ENCODE data around the gene HDGFL1.
A peak's percentile ranks its signal among the peaks of the same experiment; 100 is the strongest.

HDGFL1 gene

DNA sequence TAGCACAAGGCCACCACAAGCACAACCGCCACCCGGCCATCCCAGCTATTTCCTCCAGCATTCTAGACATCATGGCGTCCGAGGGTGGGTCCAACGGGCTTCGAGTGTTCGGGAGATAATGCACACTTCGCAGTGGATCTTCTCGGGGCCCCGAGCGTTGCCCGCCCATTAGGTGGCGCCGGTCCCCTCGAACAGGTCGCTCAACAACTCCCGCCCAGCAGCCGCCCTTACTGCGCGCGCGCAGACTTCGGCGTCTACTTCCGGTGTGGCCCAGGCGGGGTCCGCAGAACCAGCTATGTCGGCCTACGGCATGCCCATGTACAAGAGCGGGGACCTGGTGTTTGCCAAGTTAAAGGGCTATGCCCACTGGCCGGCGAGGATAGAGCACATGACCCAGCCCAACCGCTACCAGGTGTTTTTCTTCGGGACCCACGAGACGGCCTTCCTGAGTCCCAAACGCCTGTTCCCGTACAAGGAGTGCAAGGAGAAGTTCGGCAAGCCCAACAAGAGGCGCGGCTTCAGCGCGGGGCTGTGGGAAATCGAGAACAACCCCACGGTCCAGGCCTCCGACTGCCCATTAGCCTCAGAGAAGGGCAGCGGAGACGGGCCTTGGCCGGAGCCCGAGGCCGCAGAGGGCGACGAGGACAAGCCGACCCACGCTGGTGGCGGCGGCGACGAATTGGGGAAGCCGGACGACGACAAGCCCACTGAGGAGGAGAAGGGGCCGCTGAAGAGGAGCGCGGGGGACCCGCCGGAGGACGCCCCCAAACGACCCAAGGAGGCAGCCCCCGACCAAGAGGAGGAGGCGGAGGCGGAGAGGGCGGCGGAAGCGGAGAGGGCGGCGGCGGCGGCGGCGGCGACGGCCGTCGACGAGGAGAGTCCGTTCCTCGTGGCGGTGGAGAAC is at the start of gene HDGFL1:
HDGFL1 (plus strand) TSS at position 286 of the 904 bp plus-strand sequence; CDS start at position 296, 10 bp downstream.
- DNase-seq (ENCODE audit: low spot score), result no peak

DNA sequence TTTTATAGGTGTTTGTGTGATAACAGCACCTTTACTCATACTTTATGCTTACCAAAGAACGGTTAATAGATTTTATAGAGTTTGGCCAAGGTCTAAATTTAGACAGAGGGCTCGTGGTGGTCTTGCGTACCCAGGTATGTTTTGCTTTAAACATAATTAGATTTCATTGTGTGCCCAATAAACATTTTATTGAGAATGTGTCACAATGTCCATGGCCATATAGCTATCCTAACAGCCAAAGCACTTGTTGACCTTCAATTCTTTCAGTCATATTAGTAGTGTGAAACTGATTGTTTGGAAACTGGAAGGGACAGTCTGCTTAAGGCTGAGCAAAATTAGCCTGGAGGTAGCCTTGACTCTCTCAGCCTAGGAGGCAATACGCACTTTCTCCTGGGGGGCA is 48.3 kb upstream of the HDGFL1 start:
- no peak for DNase-seq (ENCODE audit: low spot score)

DNA sequence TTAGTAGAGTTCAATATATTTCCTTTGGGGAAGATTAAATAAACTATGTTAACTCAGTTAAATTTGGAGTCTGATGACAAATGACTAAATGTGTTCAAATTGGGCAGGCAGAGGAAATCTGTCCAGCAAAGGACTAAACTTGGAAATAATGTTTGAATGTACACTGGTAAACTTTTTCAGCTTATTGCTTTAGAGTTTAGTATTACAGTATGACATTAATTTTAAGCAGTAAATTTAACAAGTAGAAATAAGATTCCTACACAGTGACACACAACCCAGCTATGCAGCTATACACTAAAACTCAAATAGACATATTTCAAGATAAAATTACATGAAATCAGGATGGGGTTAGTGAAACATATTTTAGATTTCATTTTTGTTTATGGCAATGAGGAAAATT is 42.6 kb upstream of the HDGFL1 start:
- DNase-seq (ENCODE audit: low spot score), result no peak

DNA sequence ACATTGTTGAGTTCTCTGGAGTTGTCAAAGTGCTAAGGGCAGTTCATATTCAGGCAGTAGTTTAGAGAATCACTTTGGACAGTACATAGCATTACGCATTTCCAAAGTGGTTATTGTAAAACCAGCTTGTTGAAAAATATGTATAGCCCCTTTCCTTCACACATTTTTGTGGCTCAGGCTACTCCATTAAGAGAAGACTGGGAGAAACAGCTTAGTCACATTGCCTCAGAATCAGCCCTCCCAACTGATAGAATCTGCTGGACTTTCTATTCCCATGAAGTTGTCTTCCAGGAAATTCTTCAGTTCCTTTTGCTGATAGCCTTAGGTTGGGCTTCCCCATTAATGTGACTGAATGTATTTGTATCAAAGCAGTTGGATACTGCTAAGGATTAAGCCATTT is 39.5 kb upstream of the HDGFL1 start:
- DNase-seq (ENCODE audit: low spot score), result no peak

DNA sequence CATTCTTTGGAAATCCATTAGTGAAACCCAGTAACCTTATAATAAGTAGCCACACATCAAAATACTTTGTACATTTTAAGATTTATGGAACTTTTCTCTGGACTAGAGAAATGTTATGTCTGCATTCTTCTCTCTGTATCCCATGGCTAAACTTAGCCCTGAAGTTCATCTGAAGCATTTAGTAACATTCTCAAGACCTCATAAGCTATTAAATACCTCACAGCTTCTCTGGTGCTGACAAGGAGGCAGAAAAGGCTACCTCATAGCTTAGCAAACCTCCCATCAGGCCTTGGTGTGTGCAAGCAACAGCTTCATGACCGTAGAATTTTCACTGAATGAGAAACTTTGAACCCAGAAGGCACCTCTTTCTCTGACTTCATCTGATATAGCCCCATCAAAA is 38.9 kb upstream of the HDGFL1 start:
- DNase-seq (ENCODE audit: low spot score), result no peak

DNA sequence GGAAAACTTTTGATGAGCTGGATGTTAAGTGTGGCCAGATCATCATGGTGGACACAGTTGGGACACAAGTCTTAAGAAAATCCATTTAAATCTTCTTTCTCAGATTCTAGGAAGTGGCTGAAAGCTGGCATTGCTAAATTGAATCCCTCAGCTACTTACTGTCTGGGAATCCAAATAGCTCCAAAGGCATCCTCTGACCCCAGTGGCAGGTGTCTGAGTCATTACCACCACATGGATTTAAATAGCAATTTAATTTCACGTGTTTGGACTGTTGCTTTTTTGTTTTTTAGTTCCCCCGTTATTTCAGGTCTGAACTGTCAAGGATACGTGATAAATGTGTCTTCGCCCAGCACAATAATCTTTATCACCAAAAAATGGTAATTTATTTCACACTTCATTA is 33.2 kb upstream of the HDGFL1 start:
- no peak for DNase-seq (ENCODE audit: low spot score)

DNA sequence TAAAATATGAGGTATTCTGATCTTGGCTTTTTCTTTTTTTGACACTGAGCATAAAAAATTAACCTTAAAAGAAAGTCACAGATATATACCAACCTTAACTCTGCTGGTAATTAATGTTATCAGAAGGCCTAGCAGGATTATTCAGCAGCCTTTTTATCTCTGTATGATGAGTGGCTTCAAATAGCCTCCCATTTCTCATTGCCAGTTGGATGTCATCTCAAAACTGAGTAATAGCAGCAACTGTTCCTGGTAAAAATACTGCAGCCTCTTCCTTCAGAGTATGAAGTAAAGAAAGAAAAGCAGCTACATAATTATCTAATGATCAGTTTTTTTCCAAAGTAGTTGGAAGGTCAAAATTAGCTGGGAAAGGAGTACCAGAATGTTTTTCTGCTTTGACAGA is 24.9 kb upstream of the HDGFL1 start:
- peak; percentile 27 for DNase-seq (ENCODE audit: low spot score)

DNA sequence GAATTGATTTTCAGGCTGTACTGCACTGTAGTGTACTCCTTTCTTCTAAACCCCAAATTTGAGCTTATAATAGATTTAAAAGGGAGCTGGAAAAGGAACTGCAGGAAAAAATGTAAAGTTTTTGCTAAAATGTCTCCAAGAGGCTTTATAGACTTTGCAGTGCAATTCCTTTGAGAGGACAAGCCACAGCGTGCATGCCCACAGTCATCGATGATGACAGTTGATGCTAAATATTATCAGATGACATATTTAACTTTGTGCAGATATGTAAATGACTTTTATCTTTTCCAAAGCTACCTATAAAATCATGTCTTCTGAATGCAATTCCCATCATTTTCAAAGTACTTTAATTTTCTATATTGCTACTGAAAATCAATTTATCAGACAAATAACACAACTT is 24.3 kb upstream of the HDGFL1 start:
- DNase-seq (ENCODE audit: low spot score), result no peak

DNA sequence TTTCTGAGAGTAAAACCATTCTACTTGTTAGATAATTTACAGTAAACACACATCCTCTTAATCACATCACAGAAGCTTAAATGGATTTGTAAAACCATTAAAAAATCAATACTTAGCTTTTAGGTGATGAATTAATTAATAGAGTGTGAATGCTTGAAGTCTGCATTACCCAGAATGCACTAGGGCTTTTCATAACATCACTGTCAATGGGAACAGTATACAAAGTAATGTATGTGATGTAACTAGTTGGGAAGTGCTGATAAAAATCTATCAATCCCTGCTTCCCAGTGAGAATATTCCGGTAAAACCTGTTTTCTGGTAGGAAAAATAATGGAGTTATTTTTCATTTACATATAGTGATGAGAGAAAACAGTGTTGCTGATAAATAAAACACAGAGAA is 23.1 kb upstream of the HDGFL1 start:
- DNase-seq (ENCODE audit: low spot score), result no peak

DNA sequence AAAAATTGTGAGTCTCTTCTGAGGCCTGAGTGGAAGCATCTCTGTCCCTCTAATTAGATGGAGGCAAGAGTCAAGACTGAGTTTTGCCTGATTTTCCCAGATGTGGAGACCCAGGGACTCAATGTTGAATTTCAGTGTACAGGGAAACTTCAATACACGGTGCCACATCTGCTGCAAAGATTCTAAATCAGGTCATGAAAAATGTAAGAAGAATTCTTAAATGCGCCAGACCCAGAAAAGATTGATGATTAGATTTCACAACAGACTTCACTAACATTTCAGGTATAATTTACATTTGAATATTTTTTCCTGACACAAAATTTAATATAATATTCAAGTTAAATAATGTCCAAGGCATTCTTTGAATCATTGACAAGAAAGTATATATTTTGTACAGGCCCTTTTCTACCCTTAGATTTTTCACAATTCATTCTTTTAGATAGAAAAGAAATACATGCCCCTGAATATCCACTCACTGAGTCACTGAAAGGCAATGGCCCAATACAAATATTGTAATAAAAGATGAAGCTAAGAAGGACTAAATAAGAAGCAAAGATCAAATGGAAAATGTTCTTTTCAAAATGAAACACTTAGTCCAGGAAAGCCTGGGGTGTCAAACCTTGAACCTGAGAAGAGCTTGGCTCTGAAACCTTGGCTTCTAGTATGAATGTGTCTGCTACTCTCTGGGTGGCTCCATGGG is 18.2 kb upstream of the HDGFL1 start:
- DNase-seq (ENCODE audit: low spot score), result no peak

DNA sequence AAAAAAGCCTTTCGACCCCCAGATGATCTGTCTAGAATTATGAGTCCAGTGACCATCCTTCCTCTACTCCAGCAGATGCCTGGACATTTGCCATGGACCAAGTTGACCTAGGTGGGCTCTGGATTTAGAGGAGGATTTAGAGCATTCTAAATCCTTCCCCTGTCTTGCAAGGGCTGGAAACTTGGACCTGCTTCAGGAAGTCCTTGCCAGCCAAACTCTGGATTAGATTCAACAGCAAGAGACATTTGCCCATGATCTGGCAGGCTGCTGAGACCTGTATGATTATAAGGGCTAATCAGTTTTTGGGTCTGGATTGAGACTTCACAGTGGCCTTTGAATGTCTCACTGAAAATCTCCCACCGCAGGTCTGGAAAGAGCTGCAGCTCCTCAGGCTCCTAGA is 13.1 kb upstream of the HDGFL1 start:
- no peak for DNase-seq (ENCODE audit: low spot score)

DNA sequence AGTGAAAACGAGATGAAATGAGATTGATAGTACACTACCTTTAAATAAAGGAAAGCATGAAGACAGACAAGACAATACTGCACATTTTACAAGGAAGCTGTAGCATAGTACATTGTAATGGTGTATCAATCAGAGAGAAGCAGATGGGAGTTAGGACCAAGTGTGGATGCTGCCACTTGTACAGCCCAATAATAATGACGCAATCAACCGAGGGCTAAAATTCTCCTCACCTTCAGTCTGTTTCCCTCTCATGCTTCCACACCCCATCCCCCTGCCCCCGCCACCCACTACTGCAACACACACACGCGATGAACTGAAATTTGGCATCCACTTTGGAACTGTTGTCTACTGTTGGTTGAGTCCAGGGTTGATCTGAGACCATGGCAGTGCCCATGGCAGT is 12.4 kb upstream of the HDGFL1 start:
- DNase-seq (ENCODE audit: low spot score), result no peak

DNA sequence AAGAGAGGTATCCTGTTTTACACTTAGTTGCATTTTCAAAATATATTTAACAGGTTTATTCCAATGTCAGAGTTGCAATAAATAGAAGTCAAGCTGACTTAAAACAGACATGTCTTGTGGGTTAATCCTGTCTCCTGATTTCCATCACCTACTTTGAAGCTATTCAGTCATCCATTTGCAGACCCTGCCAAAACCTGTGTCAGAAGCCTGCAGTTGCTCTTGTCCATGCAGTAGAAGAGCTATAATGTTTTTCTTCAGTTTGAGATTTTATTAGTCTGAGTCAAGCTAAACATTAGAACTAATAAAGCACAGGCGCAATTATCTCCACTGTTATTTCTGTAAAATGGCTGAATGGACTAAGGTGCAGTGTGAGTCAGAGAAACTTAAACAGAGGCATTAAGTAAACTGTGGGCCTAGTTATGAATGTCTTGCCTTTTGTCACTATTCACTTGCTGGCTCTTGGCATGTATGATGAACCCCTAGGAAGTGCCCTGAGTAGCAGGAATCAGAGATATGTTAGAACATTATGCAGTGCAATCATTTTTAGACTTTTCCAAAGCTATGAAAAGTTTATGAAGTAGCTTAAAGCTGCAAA is 11.0 kb upstream of the HDGFL1 start:
- DNase-seq (ENCODE audit: low spot score), result no peak

DNA sequence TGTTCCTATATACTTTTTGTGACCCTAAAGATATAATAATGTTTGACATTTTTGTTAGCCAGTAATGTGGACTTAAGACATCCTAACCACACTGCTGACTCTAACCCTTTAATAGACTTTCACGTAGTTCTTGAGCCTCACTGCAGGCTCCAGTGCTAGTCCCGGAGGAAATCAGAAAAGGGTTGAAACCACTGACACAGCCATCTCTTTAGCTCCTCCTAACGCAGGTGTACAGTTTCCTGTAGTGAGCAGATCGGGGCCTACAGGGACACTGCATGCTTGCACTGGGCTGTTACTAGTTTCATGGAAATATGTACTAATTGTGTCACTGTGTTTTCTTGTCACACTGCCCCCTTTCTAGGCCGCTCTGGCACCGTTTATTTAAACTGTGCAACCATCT is 512 bp upstream of the HDGFL1 start:
- DNase-seq (ENCODE audit: low spot score), result no peak

DNA sequence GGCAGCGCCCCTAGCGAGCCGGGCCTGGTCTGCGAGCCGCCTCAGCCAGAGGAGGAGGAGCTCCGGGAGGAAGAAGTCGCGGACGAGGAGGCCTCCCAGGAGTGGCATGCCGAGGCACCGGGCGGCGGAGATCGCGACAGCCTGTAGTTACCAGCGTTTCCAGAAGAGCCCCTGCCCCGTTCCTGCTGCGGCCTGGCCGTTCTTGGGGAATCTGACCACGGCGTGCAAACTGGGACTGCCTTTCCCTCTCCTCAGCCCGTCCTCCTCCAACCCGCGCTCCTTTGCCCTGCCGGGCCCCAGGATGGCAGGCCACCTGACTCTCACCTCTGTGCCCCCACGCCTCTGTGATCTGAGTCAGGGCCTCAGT is 802 bp downstream of the HDGFL1 start:
- DNase-seq (ENCODE audit: low spot score), result no peak

DNA sequence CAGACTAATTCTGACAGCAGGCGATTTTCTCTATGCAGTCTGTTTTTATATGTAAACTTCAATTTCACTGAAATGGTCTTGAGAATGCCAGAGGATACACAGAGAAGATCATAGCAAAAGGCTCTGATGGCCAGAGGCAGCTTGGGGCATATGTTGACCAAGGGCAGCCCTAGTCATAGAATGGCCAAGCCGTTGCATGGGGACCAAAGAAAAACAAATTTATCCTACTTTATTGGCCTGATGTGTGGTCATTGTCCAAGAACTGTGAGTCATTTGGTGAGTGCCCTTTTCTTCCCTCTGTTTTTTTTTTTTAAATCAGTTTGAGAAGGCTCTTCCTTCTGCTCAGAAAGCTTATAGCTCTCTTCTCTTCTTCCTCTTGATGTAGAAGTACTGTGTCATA is 5.8 kb downstream of the HDGFL1 start:
- no peak for DNase-seq (ENCODE audit: low spot score)

DNA sequence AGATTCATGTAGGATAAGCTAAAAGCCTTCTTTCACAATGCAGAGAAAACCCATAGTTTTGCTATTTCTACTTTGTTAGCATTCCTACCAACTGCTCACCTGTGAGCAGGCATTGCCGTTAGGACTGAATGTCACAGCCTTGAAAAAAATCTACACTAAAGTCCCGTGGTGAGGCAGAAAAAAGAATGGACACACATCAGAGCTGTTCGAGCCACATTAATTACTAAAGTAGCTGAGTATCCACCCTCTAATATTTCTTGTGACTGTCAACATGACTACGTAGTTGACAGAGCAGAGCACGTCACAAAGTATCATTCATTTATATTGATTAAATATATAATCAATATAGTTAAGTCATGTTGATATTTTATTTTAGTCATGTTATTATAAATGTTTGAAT is 10.1 kb downstream of the HDGFL1 start:
- no peak for DNase-seq (ENCODE audit: low spot score)

DNA sequence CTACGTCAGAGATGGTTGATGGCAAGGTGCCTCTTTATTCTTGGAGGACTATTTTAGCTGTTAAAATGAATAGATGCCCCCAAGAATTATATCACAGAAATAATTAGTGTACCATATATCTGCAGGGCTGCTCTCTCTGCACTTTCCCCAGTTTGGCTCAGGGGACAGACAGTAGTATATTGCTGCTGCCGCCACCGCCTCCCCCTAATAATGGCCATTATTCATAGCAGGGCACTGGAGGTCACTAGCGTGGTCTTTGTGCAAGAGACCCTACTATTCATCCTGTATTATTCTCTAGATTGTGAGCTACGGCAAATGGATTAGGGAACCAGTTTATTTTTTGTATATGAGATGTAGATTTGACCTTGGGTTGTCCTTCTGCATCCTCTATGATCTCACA is 11.0 kb downstream of the HDGFL1 start:
- no peak for DNase-seq (ENCODE audit: low spot score)

DNA sequence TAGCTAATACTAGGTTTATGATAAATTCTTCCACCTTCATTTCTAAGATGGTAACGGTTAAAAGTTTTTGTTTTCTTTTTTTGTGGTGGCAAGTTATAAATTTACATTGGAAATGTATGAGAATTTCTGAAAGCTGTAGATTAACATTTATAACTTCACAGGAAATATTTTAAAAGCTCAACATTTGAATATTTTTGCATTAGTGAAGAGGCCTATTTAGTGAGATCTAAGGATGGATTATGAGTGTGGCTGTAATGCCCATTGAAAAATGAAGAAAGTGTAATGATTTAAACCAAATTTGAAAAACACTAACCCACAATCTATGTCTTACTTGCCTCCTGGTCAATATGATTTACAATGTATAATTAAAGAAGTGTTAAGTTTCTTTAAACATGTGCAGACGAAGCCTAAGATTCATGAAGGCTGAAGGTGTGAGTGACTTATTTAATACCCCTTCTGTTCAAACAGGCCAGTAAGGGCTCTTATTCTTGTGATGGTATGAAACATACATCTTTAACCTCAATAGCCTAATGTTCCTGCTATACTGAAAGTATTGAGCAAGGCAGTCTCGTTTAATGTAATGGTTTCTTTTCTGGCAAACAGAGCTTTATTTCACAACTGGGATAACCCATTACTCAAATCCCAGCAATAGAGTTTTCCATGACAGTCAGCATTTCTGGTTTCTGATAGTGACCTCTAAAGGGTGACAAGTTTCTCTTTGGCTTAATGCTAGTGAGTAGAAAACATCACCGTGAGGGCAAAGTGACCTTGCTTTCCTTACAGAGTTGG is 13.2 kb downstream of the HDGFL1 start:
- DNase-seq (ENCODE audit: low spot score), result no peak

DNA sequence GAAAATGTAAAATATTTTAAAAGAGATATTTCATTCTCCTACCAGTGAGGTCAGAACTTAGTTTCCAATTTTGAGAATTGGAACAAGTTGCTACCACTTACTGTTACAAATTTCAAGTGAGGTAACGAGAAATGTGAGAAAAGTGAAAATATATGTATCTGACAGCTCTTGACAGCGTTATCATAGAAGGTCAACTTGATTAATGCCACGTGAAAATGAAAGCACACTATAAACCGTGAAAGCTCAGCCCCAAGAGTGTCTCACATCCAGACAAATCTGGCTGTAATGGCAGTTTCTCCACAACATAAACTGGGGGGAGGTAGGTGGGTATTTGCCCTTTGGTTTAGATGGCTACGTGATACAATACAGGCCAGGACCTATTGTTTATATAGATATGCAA is 13.9 kb downstream of the HDGFL1 start:
- DNase-seq (ENCODE audit: low spot score), result no peak

DNA sequence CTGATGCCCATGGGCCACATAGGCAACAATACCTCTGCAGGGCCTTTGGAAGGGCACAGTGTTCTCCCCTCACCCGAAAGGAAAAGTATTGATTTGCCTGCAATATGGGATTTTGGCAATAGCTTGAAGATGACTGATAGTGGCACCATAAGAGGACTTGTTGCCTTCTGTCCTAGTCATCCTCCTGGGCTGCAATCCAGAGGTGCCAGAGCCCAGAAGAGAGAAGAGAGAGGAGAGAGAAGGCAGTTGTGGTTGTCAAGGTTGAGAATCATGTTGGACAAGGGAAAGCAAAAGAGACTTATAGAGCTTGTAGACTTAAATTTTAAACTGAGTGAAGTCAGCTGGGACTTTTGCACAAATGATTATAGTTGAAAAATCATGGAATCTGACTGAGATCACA is 14.6 kb downstream of the HDGFL1 start:
- DNase-seq (ENCODE audit: low spot score), result no peak

DNA sequence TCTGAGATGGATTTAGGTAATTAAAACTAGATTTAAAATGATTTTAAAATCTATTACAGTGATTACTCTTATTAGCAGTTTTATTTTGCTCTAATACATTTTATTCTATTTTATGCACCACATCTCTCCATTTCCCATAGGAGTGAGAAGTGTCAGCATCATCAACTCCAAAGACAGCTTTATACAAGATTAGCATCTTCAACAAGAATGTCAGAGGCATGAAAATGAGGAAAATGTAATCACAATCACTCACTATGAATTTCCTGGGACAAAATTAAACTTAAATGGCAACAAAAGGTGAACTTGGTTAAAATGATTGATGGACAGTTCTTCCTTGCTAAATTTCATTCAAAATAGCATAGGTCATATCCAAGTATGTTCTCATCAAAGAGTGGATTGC is 19.8 kb downstream of the HDGFL1 start:
- DNase-seq (ENCODE audit: low spot score), result no peak

Measured in Ammon's horn (tissue), 1 donor.